HG03139 (cell line): Measurements from ENCODE around the gene AQP12B.
"Not testable (repeated sequence)": the region's sequence is repeated elsewhere in the genome, so short reads cannot be mapped to it uniquely, and the experiment has no call there.

Experiments used
- ATAC-seq: cut with Tn5 transposase; IDR thresholded peaks from one replicate; pipeline ENCODE4 v1.9.1; 2021; ENCODE audit not compliant: unreplicated experiment

The AQP12B gene

GRCh38 chr2:240682431-240683224 is at the start of gene AQP12B:
Gene AQP12B, minus strand, starts transcription at chr2:240682885. Its CDS starts 48 bp downstream, at chr2:240682837.
- not testable (repeated sequence) for ATAC-seq

GRCh38 chr2:240732184-240732583 is 49.5 kb upstream of the AQP12B start:
- ATAC-seq: no peak

GRCh38 chr2:240731178-240731545 is 48.5 kb upstream of the AQP12B start:
- ATAC-seq: no peak

GRCh38 chr2:240730501-240731177 is 48.0 kb upstream of the AQP12B start:
- no peak for ATAC-seq

GRCh38 chr2:240728827-240729226 is 46.1 kb upstream of the AQP12B start:
- ATAC-seq: no peak

GRCh38 chr2:240728361-240728760 is 45.7 kb upstream of the AQP12B start:
- no peak for ATAC-seq

GRCh38 chr2:240727913-240728312 is 45.2 kb upstream of the AQP12B start:
- ATAC-seq: no peak

- no peak for ATAC-seq
Measured at GRCh38 chr2:240727439-240727838, 44.8 kb upstream of the AQP12B start.

GRCh38 chr2:240726876-240727275 is 44.2 kb upstream of the AQP12B start:
- ATAC-seq: no peak

- ATAC-seq: no peak
Measured at GRCh38 chr2:240725671-240726070, 43.0 kb upstream of the AQP12B start.

- ATAC-seq: no peak
Measured at GRCh38 chr2:240725266-240725665, 42.6 kb upstream of the AQP12B start.

GRCh38 chr2:240724431-240724830 is 41.7 kb upstream of the AQP12B start:
- no peak for ATAC-seq

- ATAC-seq: no peak
Measured at GRCh38 chr2:240723851-240724250, 41.2 kb upstream of the AQP12B start.

- ATAC-seq: no peak
Measured at GRCh38 chr2:240722796-240723735, 40.4 kb upstream of the AQP12B start.

GRCh38 chr2:240722376-240722775 is 39.7 kb upstream of the AQP12B start:
- ATAC-seq: no peak

GRCh38 chr2:240721596-240722180 is 39.0 kb upstream of the AQP12B start:
- ATAC-seq: no peak

- no peak for ATAC-seq
Measured at GRCh38 chr2:240720686-240721595, 38.3 kb upstream of the AQP12B start.

- ATAC-seq: no peak
Measured at GRCh38 chr2:240719676-240720545, 37.2 kb upstream of the AQP12B start.

- no peak for ATAC-seq
Measured at GRCh38 chr2:240718896-240719490, 36.3 kb upstream of the AQP12B start.
